Kidney (tissue), 14 donors: ENCODE data around the gene IQCK. TPM values are rescaled to one million over a fixed set of nuclear protein-coding genes. Genes with fewer than 3 reads are reported as not detected.

Source experiments
- DNase-seq, 5 donors: peaks; one replicate each; pipeline ENCODE4 v3.0.0-alpha.2; 2013 to 2020
- FAIRE-seq: peaks from 2 replicates; lab custom pipeline; 2012; peaks lifted over from hg19 to GRCh38; lab: Jason Lieb, UNC
- H3K27ac ChIP-seq, 2 donors: one replicate each; pipeline ENCODE4 v1.7.0; 2013; ENCODE audit warnings: low read depth in 2 of 2, low read length in 2 of 2, inconsistent platforms in 1 of 2
- H3K27me3 ChIP-seq: one replicate; pipeline ENCODE4 v1.7.1; 2013; ENCODE audit warnings: low read length, inconsistent platforms; ENCODE audit not compliant: control insufficient read depth, insufficient read depth
- H3K36me3 ChIP-seq, 3 donors: one replicate each; pipeline versions ENCODE4 v1.7.0 to v1.7.1; 2013; ENCODE audit warnings: low read length in 3 of 3, control low read depth in 1 of 3, inconsistent platforms in 1 of 3; ENCODE audit not compliant: insufficient read depth in 3 of 3, control insufficient read depth in 2 of 3
- H3K4me1 ChIP-seq, 3 donors: one replicate each; pipeline versions ENCODE4 v1.7.0 to v1.7.1; 2013; ENCODE audit warnings: low read length in 3 of 3, inconsistent platforms in 1 of 3, low read depth in 1 of 3; ENCODE audit not compliant: control insufficient read depth in 2 of 3, insufficient read depth in 2 of 3
- H3K4me3 ChIP-seq, 3 donors: one replicate each; pipeline versions ENCODE4 v1.7.0 to v1.8.1; 2013; ENCODE audit warnings: low read length in 3 of 3, control low read depth in 1 of 3, inconsistent platforms in 1 of 3
- H3K9ac ChIP-seq, 3 donors: one replicate each; pipeline versions ENCODE4 v1.7.0 to v1.7.1; 2013; ENCODE audit warnings: low read length in 3 of 3, control low read depth in 1 of 3, inconsistent platforms in 1 of 3
- H3K9me3 ChIP-seq, 3 donors: one replicate each; pipeline versions ENCODE4 v1.7.0 to v1.7.1; 2013; ENCODE audit warnings: low read length in 3 of 3, control low read depth in 1 of 3, inconsistent platforms in 1 of 3; ENCODE audit not compliant: control insufficient read depth in 2 of 3, insufficient read depth in 1 of 3
- CTCF ChIP-seq: IDR thresholded peaks from 3 replicates; pipeline ENCODE4 v1.5.1; 2012; ENCODE audit warnings: mild to moderate bottlenecking, moderate library complexity, borderline replicate concordance; ENCODE audit not compliant: insufficient read depth; ENCODE audit errors: extremely low read depth
- intact Hi-C: fragments of 100-400 bp; cut with DNase I; formaldehyde crosslinking; loops from one replicate; pipeline ENCODE4 v1.11.1; 2022
- polyA plus RNA-seq: library from polyadenylated mRNA; stranded (reverse); fragments of 350-450 nt; fragmentation: Illumina TruSeq; extraction: RNeasy Lipid Tissue Mini Kit (QIAGEN cat#74804); gene quantifications from one replicate; pipeline ENCODE4 v1.2.3, GENCODE V29; 2014; ENCODE audit warnings: low read depth, low replicate concordance; ENCODE audit not compliant: insufficient read depth
- total RNA-seq: library from RNA; stranded (reverse); fragmentation: NEBNext Ultra II Directional; extraction: Animal tissue kit (Norgen Biotek cat#: 25700); gene quantifications from one replicate; pipeline ENCODE4 v1.2.1, GENCODE V29; 2021
- donor health status: control.
- donor health status: control.
- donor health status: control.
- donor health status: control.
- donor health status: control.
- donor health status: DM: yes; HTN: yes; CAD: no.
- donor health status: Normal renal cell carcinoma (clear cell type).

Gene IQCK
- total and polyA plus RNA-seq, 2 donors from 2014 or later, result 35.4 to 38.1 TPM

GRCh38 chr16:19884611-19885450 is 166.8 kb downstream of the IQCK start, which contains the start of gene GPRC5B:
Gene GPRC5B (minus strand): TSS chr16:19884848. CDS start chr16:19872845, 12,003 bp downstream.
- H3K9ac ChIP-seq, result peak within 1 kb of the TSS; percentile 51 to 67 (median 63)
- H3K9me3 ChIP-seq, result no peaks in the 10 kb centered on the region
- intact Hi-C loops, result loop anchor here (5.0 kb wide), 1 partner anchor 288 kb away; no protein-coding TSS in a partner anchor
- DNase-seq (peak; percentile 61 to 82 (median 79)), FAIRE-seq (no peak)
- H3K4me3 ChIP-seq, result peak within 1 kb of the TSS; percentile 65 to 76 (median 72)
- H3K27ac ChIP-seq, result peak within 1 kb of the TSS; percentile 59 to 85
- peaks cover 0 to 17% (median 5%) of the 10 kb centered on the region in 3 donors for H3K4me1 ChIP-seq
- peaks cover 0 to 2% (median 0%) of the 10 kb centered on the region in 3 donors for H3K36me3 ChIP-seq
- TF ChIP-seq CTCF, result peak; percentile 23
- no peaks in the 10 kb centered on the region for H3K27me3 ChIP-seq

- H3K4me3 ChIP-seq, result peak overlapping the region; percentile 23 to 72 (median 65)
- peaks cover 0 to 17% (median 5%) of the 10 kb centered on the region in 3 donors for H3K4me1 ChIP-seq
- H3K27me3 ChIP-seq, result no peaks in the 10 kb centered on the region
- no peak for FAIRE-seq
- H3K9me3 ChIP-seq, result no peaks in the 10 kb centered on the region
- H3K27ac ChIP-seq, result no peak overlapping the region
- no peak for TF ChIP-seq CTCF
- peak overlapping the region in 2 of 3 donors; percentile 17 to 67 for H3K9ac ChIP-seq
- DNase-seq, result peak in 2 of 5 donors; percentile 57 to 67
- intact Hi-C loops, result loop anchor here (5.0 kb wide), 1 partner anchor 288 kb away; no protein-coding TSS in a partner anchor
- H3K36me3 ChIP-seq, result peaks cover 0 to 2% (median 0%) of the 10 kb centered on the region in 3 donors
Measured at GRCh38 chr16:19885451-19886072, 167.5 kb downstream of the IQCK start.

- Histone ChIP-seq H3K36me3 (no peaks in the 10 kb centered on the region), H3K9me3 (no peaks in the 10 kb centered on the region), H3K4me1 (peaks cover 0 to 14% (median 5%) of the 10 kb centered on the region in 3 donors), H3K4me3 (peak overlapping the region in 2 of 3 donors; percentile 31 to 72), H3K27me3 (no peaks in the 10 kb centered on the region), H3K9ac (no peak overlapping the region), H3K27ac (no peak overlapping the region)
- intact Hi-C loops, result loop anchor here (5.0 kb wide), 1 partner anchor 289 kb away; no protein-coding TSS in a partner anchor
- DNase-seq (peak; percentile 83 to 90 (median 88)), FAIRE-seq (no peak)
- TF ChIP-seq CTCF, result peak; percentile 100
Measured at GRCh38 chr16:19886073-19886941, 168.2 kb downstream of the IQCK start.
